Mammary epithelial cell (primary cell): ENCODE measurements around the gene POM121L12.

Experiments
- EZH2 ChIP-seq: IDR thresholded peaks from 2 replicates; pipeline ENCODE4 v1.6.1; 2012; ENCODE audit warnings: low read length, inconsistent platforms, borderline replicate concordance
- TF ChIP-seq, protein P1 (sequence below), 2 donors: IDR thresholded peaks in 1 of 2; conservative IDR thresholded peaks in 1 of 2; 2 replicates each; pipeline ENCODE4 v1.5.1; 2011 to 2012; ENCODE audit warnings: inconsistent platforms in 2 of 2, low read length in 2 of 2, mild to moderate bottlenecking in 2 of 2, control low read depth in 1 of 2, low read depth in 1 of 2; ENCODE audit not compliant: insufficient read depth in 1 of 2; ENCODE audit errors: extremely low read depth in 1 of 2

GRCh38 chr7:53003653-53004445 is 31.6 kb upstream of the POM121L12 start:
- TF ChIP-seq, protein P1, sequence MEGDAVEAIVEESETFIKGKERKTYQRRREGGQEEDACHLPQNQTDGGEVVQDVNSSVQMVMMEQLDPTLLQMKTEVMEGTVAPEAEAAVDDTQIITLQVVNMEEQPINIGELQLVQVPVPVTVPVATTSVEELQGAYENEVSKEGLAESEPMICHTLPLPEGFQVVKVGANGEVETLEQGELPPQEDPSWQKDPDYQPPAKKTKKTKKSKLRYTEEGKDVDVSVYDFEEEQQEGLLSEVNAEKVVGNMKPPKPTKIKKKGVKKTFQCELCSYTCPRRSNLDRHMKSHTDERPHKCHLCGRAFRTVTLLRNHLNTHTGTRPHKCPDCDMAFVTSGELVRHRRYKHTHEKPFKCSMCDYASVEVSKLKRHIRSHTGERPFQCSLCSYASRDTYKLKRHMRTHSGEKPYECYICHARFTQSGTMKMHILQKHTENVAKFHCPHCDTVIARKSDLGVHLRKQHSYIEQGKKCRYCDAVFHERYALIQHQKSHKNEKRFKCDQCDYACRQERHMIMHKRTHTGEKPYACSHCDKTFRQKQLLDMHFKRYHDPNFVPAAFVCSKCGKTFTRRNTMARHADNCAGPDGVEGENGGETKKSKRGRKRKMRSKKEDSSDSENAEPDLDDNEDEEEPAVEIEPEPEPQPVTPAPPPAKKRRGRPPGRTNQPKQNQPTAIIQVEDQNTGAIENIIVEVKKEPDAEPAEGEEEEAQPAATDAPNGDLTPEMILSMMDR (conservative IDR thresholded peaks at IDR 0.05 in 1 of 2, IDR thresholded peaks at IDR 0.05 in 1 of 2; ENCODE audit: extremely low read depth in 1 of 2, insufficient read depth in 1 of 2, low read depth in 1 of 2, low read length in 2 of 2): no peak
- no peak for TF ChIP-seq EZH2
